HAP-1 (cell line): Measurements from ENCODE around the gene IP6K2.

Source experiments
- DNase-seq, 2 experiments: peaks; one replicate each; pipeline ENCODE4 v3.0.0-alpha.2; 2016 to 2020; ENCODE audit warnings: low spot score in 2 of 2
- H3K27me3 ChIP-seq: fragments of 250-450 bp; sonication (Bioruptor Pico); 2 replicates; pipeline ENCODE4 v1.5.1; 2020; ENCODE audit warnings: low read depth, mild to moderate bottlenecking, moderate library complexity
- H3K36me3 ChIP-seq: fragments of 250-450 bp; sonication (Bioruptor Pico); replicated peaks from 2 replicates; pipeline ENCODE4 v1.5.1; 2020; ENCODE audit warnings: mild to moderate bottlenecking
- H3K4me1 ChIP-seq: fragments of 250-450 bp; sonication (Bioruptor Pico); 2 replicates; pipeline ENCODE4 v1.5.1; 2020; ENCODE audit warnings: mild to moderate bottlenecking
- H3K4me3 ChIP-seq: fragments of 250-450 bp; sonication (Bioruptor Pico); 2 replicates; pipeline ENCODE4 v1.5.1; 2020; ENCODE audit warnings: mild to moderate bottlenecking, moderate library complexity
- H3K9me3 ChIP-seq: fragments of 250-450 bp; sonication (Bioruptor Pico); 2 replicates; pipeline ENCODE4 v1.5.1; 2020; ENCODE audit warnings: mild to moderate bottlenecking, moderate library complexity
- in situ Hi-C: fragments of 300-500 bp; cut with MboI; formaldehyde crosslinking; loops from 3 replicates; pipeline ENCODE4 v1.14.3; 2020; ENCODE audit warnings: low sequenced_read_pairs, inconsistent platforms, mixed read lengths

The IP6K2 gene

DNA sequence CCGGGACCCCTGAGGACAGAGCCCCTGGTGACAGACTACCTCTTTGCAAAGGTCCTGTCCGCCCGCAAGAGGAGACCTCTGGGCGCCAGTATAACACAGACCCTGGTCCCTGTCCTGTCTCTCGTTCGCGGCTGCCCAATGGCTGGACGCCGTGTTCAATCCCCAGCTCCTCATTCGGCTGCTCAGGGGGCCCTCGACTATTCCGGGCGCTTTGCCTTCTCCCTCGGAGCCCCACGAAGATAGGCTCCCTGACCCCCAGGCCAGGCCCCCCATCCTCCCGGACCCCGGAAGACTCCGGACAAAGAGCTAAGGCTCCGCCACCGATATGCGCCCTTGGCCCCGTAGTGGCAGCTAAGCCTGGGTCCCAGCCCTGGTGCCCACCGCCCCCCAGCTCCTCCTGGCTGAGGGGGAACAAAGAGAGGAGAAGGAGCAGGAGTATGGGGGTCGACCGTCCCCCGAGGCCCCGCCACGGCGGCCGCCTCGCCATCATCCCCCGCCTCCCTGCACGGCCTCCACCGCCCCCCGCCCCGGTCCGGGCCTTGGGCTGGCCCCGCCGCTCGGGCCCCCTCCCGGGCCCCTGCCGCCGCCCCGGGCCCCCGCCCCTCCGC is 54.8 kb downstream of the IP6K2 start:
- H3K36me3 ChIP-seq = 0 out of 2 replicates have a peak, but pooled peaks cover 2% of the 10 kb centered on the region
- peaks cover 15% of the 10 kb centered on the region for H3K4me1 ChIP-seq
- in situ Hi-C loops = no loop called here
- H3K4me3 ChIP-seq = peak overlapping the region; percentile 60
- no peaks in the 10 kb centered on the region for H3K9me3 ChIP-seq
- no peaks in the 10 kb centered on the region for H3K27me3 ChIP-seq
- peak in 1 of 2 experiments; percentile 41 for DNase-seq

GRCh38 chr3:48661501-48662144 is 55.4 kb downstream of the IP6K2 start:
- peaks cover 15% of the 10 kb centered on the region for H3K4me1 ChIP-seq
- peak overlapping the region; percentile 60 for H3K4me3 ChIP-seq
- H3K27me3 ChIP-seq = no peaks in the 10 kb centered on the region
- DNase-seq = peak; percentile 27 to 84
- H3K9me3 ChIP-seq = no peaks in the 10 kb centered on the region
- H3K36me3 ChIP-seq = 0 out of 2 replicates have a peak, but pooled peaks cover 2% of the 10 kb centered on the region
- in situ Hi-C loops = no loop called here

DNA sequence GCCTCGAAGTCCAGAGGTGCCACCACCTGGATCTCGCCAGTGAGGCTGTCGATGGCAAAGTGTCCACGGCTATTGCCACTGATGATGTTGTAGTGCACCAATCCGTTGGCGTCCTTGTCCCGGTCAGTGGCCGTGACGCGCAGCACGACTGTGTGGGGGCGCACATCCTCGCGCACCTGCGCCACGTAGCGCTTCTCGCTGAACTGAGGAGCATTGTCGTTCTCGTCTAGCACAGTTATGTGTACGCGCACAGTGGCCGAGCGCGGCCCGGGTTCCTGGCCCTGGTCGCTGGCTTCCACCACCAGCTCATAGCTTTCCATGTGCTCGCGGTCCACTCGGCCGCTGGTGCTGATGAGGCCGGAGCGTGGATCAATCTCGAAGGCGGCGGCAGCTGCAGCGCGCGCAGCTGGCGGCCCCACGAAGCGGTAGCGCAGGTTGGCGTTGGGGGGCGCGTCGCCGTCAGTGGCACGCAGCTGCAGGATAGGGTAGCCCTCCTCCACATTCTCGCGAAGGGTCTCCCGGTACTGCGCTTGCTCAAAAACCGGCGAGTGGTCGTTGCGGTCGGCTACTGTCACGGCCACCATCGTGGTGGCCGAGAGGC is 56.1 kb downstream of the IP6K2 start:
- in situ Hi-C loops = no loop called here
- H3K4me1 ChIP-seq = peaks cover 15% of the 10 kb centered on the region

GRCh38 chr3:48656841-48657281 is 60.2 kb downstream of the IP6K2 start:
- DNase-seq = no peak
- Histone ChIP-seq H3K4me3 (no peak overlapping the region), H3K27me3 (no peaks in the 10 kb centered on the region), H3K36me3 (no peaks in the 10 kb centered on the region), H3K9me3 (no peaks in the 10 kb centered on the region), H3K4me1 (peaks cover 1% of the 10 kb centered on the region)
- in situ Hi-C loops = no loop called here

More for the DNA sequence above, 56.1 kb downstream of the IP6K2 start:
- no peaks in the 10 kb centered on the region for H3K27me3 ChIP-seq
- no peak overlapping the region for H3K4me3 ChIP-seq
- no peaks in the 10 kb centered on the region for H3K9me3 ChIP-seq
- no peak for DNase-seq
- 0 out of 2 replicates have a peak, but pooled peaks cover 2% of the 10 kb centered on the region for H3K36me3 ChIP-seq

DNA sequence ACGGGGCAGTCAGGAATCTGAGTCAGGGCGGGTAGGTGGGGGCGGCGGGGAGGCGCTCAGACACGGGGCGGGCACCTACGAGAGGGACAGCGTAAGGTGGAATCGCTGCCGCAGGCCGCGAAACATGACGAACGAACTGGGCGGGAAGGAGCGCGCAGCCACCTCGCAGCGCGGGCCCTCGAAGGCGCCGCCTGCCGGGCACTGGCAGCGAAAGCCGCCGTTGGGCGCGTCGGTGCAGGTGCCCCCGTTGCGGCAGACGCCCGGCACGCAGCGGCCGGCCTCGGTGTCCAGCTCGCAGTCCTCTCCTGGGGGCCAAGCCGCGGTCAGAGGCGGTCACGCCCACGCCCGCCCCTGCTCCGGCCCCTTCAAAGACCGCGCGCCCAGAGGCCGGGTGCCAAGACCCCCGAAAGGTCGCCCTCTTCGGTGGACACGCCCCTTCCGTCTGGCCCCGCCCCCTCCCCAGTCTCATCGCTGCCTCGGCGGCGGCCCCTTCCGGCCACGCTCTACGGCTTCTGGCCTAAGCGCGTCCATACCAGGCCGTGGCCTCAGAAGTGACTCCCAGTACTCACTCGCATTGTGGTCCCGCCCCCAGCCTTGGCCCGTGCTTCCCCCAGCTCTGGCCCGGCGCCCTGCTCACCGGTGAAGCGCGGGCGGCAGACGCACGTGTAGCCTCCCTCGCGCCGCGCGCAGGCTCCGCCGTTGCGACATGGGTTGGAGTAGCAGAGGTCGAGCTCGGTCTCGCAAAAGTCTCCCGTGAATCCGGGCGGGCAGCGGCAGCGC is 60.8 kb downstream of the IP6K2 start:
- Histone ChIP-seq H3K9me3 (no peaks in the 10 kb centered on the region), H3K4me3 (peak overlapping the region; percentile 43), H3K27me3 (no peaks in the 10 kb centered on the region), H3K36me3 (no peaks in the 10 kb centered on the region), H3K4me1 (no peaks in the 10 kb centered on the region)
- in situ Hi-C loops = no loop called here
- peak; percentile 68 to 86 for DNase-seq

DNA sequence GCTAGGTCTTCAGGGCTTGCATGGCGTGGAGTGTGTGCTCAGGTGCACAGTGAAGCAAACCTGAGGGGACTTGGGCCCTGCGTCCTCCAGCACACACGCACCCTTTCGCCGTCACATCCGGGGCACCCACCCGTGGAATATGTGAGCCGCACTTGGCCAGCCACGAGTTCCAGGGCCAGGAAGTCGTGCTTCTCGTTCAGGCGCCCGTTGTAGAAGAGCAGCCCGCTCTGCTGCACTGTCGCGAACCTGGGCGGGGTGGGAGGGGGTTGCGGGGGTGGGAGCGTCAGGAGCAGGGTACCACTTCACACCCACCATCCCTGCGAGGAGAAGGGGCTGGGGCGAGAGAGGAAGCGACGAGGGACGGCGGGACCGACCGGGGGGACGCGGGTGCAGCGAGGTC is 61.4 kb downstream of the IP6K2 start:
- DNase-seq = no peak
- no peaks in the 10 kb centered on the region for H3K27me3 ChIP-seq
- H3K9me3 ChIP-seq = no peaks in the 10 kb centered on the region
- in situ Hi-C loops = no loop called here
- H3K4me1 ChIP-seq = no peaks in the 10 kb centered on the region
- H3K36me3 ChIP-seq = no peaks in the 10 kb centered on the region
- H3K4me3 ChIP-seq = no peak overlapping the region

GRCh38 chr3:48655063-48655462 is 62.0 kb downstream of the IP6K2 start:
- no peaks in the 10 kb centered on the region for H3K36me3 ChIP-seq
- in situ Hi-C loops = no loop called here
- no peaks in the 10 kb centered on the region for H3K4me1 ChIP-seq
- no peaks in the 10 kb centered on the region for H3K9me3 ChIP-seq
- DNase-seq = no peak
- H3K27me3 ChIP-seq = no peaks in the 10 kb centered on the region
- H3K4me3 ChIP-seq = no peak overlapping the region

DNA sequence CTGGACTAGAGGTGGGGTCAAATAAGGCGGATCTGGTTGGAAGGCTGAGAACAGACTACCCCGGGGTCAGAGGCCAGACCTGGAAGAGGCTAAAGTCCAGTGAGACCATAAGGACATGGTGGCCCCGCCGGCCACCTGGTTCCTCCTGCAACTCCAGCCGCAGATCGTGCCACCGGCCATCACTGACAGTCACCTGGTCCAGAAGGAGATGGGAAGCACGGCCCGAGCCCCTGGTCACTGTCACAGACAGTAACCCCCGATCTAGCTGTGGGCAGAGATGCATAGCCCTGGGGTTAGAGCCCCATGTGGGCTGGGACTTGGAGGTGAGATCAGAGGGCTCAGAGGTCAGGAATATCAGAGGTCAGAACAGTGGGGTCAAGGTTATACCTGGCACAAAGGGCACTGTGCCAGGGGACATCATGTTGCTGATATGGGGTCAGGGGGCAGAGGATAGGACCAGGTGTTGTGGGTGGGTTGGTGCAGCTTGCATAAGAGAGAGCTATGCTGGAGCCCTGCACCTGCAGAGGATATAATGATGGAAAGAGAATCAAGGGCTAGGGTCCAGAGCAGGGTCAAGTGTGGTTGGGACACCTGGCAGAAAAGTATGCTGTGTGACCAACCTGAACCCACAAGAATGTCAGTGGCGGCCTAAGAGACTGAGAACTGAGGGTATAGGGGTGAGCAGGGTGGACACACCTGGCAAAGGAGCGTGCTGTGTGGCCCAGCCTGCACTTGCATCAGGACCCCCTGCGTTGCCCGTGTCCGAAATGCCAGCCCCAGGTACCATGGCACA is 63.9 kb downstream of the IP6K2 start:
- Histone ChIP-seq H3K27me3 (no peaks in the 10 kb centered on the region), H3K4me3 (no peak overlapping the region), H3K4me1 (no peaks in the 10 kb centered on the region), H3K9me3 (no peaks in the 10 kb centered on the region), H3K36me3 (no peaks in the 10 kb centered on the region)
- no peak for DNase-seq
- in situ Hi-C loops = no loop called here

DNA sequence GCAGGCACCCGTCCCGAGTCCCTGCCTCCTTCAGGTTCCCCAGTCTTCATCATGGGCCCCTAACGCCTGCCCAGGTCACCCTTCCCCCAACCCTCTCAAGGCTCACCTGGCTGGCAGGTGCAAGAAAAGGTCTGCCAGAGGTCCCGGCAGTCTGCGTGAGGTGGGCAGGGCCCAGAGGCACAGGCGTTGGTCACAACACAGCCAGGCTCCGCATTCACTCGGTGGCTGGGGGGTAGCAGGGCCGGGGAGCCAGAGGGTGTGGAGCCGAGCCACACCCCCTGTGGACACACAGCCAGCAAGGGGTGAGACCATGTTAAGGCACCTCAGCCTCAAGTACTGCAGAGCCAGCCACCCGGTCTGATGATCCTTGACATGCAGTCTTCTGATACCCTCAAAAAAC is 65.2 kb downstream of the IP6K2 start:
- H3K4me1 ChIP-seq = no peaks in the 10 kb centered on the region
- no peaks in the 10 kb centered on the region for H3K27me3 ChIP-seq
- H3K4me3 ChIP-seq = no peak overlapping the region
- no peaks in the 10 kb centered on the region for H3K9me3 ChIP-seq
- DNase-seq = no peak
- in situ Hi-C loops = no loop called here
- H3K36me3 ChIP-seq = no peaks in the 10 kb centered on the region

DNA sequence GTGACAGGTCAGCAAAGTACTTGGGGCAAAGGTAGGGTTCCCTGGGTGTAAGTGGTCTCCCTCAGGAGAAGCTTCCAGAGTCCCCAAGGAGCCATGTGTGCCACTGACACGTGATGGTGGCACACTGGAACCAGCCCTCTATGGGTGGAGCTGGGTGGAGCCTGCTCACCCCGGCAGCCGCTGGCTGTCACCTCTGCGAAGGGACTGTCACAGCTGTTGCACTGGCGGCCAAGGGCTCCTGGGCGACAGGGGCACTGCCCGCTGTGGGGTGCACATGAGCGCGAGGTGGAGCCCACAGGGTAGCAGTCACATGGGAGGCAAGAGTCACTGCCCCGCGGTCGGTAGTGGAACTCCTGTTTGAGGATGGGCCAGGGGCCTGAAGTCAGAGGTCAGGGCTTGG is 66.3 kb downstream of the IP6K2 start:
- no peaks in the 10 kb centered on the region for H3K36me3 ChIP-seq
- no peaks in the 10 kb centered on the region for H3K9me3 ChIP-seq
- no peak for DNase-seq
- in situ Hi-C loops = no loop called here
- H3K4me3 ChIP-seq = no peak overlapping the region
- H3K27me3 ChIP-seq = no peaks in the 10 kb centered on the region
- no peaks in the 10 kb centered on the region for H3K4me1 ChIP-seq

- DNase-seq = no peak
- no peak overlapping the region for H3K4me3 ChIP-seq
- H3K9me3 ChIP-seq = no peaks in the 10 kb centered on the region
- no peaks in the 10 kb centered on the region for H3K4me1 ChIP-seq
- in situ Hi-C loops = no loop called here
- H3K36me3 ChIP-seq = no peaks in the 10 kb centered on the region
- no peaks in the 10 kb centered on the region for H3K27me3 ChIP-seq
Observed at GRCh38 chr3:48648188-48648850, 68.7 kb downstream of the IP6K2 start.

DNA sequence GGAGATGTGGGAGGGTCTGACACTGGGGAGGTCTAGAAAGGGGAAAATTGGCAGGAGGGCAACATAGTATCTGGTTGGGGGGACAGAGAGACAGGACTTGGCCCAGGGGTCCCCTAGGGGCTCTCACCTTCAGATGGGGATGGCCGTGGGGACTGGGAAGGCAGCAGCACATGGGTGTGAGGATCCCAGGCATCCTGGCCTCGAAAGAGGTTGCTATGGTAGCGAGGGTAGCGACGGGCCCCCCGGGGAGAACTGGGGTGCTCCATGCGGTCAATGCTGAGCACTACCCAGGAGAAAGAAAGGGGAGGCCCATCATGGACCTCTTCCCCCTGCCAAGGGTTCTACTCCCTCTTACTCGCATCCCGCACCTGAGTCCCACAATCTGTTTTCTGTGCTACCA is 69.3 kb downstream of the IP6K2 start:
- no peaks in the 10 kb centered on the region for H3K36me3 ChIP-seq

More for the DNA sequence above, 69.3 kb downstream of the IP6K2 start:
- in situ Hi-C loops = no loop called here
- Histone ChIP-seq H3K4me3 (no peak overlapping the region), H3K4me1 (no peaks in the 10 kb centered on the region), H3K27me3 (no peaks in the 10 kb centered on the region), H3K9me3 (no peaks in the 10 kb centered on the region)
- no peak for DNase-seq
